Adrenal gland (tissue), 12 donors: Measurements from ENCODE around the gene LYRM4. TPM values are rescaled to one million over a fixed set of nuclear protein-coding genes. Genes with fewer than 3 reads are reported as not detected.

Experiments
- DNase-seq, 7 donors: peaks; one replicate each; pipeline ENCODE4 v3.0.0-alpha.2; 2019 to 2020
- H3K27ac ChIP-seq, 5 donors: fragments of 200-600 bp; sonication (generic) in 4 of 5; 1 replicate in 3 of 5; 2 replicates in 2 of 5; pipeline versions ENCODE4 v1.5.1 to v1.8.0; 2016 to 2020; ENCODE audit warnings: mild to moderate bottlenecking in 1 of 5
- H3K27me3 ChIP-seq: fragments of 200-600 bp; 2 replicates; pipeline ENCODE4 v1.8.0; 2021
- H3K36me3 ChIP-seq, 2 donors: fragments of 200-600 bp; replicated peaks in 1 of 2; 1 replicate in 1 of 2; 2 replicates in 1 of 2; pipeline versions ENCODE4 v1.5.1 to v1.8.0; 2018 to 2022
- H3K4me1 ChIP-seq, 2 donors: fragments of 200-600 bp; replicated peaks in 1 of 2; 1 replicate in 1 of 2; 2 replicates in 1 of 2; pipeline versions ENCODE4 v1.5.1 to v1.8.0; 2018 to 2021
- H3K4me3 ChIP-seq, 4 donors: fragments of 200-600 bp; sonication (generic) in 3 of 4; one replicate each; pipeline ENCODE4 v1.5.1; 2016 to 2018
- H3K9me3 ChIP-seq, 3 donors: fragments of 200-600 bp; sonication (generic) in 1 of 3; replicated peaks in 1 of 3; 1 replicate in 2 of 3; 2 replicates in 1 of 3; pipeline versions ENCODE4 v1.5.1 to v1.8.0; 2016 to 2021
- POLR2A ChIP-seq, 2 donors: fragments of 450-650 bp; IDR thresholded peaks; one replicate each; pipeline ENCODE4 v1.6.1; 2017; ENCODE audit warnings: antibody characterized with exemption in 2 of 2, mild to moderate bottlenecking in 2 of 2, moderate library complexity in 1 of 2
- WGBS, 4 donors: extraction: QIAGEN DNeasy Blood & Tissue Kit in 2 of 4; methylation state at CpG; one replicate each; pipeline versions ENCODE4 v1.1.5 to v1.1.7; 2013 to 2017; 5-methylcytosine and 5-hydroxymethylcytosine counted together
- intact Hi-C, 2 donors: fragments of 100-400 bp; cut with DNase I; formaldehyde crosslinking; loops; one replicate each; pipeline versions ENCODE4 v1.14.1 to v1.15.0; 2022 to 2023
- polyA plus RNA-seq, 3 donors: library from polyadenylated mRNA; stranded (reverse); fragments of 200-250 nt in 2 of 3; fragments of 350-450 nt in 1 of 3; fragmentation: Illumina TruSeq in 1 of 3; extraction: RNeasy Lipid Tissue Mini Kit (QIAGEN cat#74804) in 1 of 3; gene quantifications; one replicate each; pipeline ENCODE4 v1.2.3, GENCODE V29; 2013 to 2014
- total RNA-seq, 9 donors: library from RNA; depleted of rRNA in 4 of 9; stranded (reverse); fragments of >200 nt in 4 of 9; fragments of 120-200 nt in 1 of 9; fragmentation: NEBNext Ultra II Directional in 1 of 9; extraction: Animal tissue kit (Norgen Biotek cat#: 25700) in 1 of 9; gene quantifications; one replicate each; pipeline versions ENCODE4 v1.1.0 to v1.2.4, GENCODE V29; 2013 to 2023
- TF ChIP-seq, protein P1 (sequence below), 6 experiments: fragments of 450-650 bp in 4 of 6; fragments of 200-600 bp in 2 of 6; sonication (generic) in 1 of 6; IDR thresholded peaks; 1 replicate in 5 of 6; 2 replicates in 1 of 6; pipeline versions ENCODE4 v1.5.1 to v1.8.0; 2016 to 2021; ENCODE audit warnings: antibody characterized with exemption in 6 of 6, mild to moderate bottlenecking in 2 of 6, moderate library complexity in 1 of 6
- donor health status: healthy with polysubstance abuse.
- donor health status: Bipolar disorder and iron deficiency.
- donor health status: DM: yes; HTN: yes; CAD: no.
- donor health status: DM: no; HTN: no; CAD: no.
- donor health status: DM: no; HTN: no; CAD: no.
- donor health status: DM: yes; HTN: yes; CAD: no.

LYRM4 gene
- total and polyA plus RNA-seq, 12 donors = 16.1 to 65.1 (median 29.9) TPM

GRCh38 chr6:5302220-5302946 lies 41.6 kb upstream of the LYRM4 start:
- Histone ChIP-seq H3K27ac (no peak overlapping the region), H3K4me3 (no peak overlapping the region), H3K27me3 (no peaks in the 10 kb centered on the region), H3K4me1 (no peaks in the 10 kb centered on the region), H3K9me3 (no peaks in the 10 kb centered on the region), H3K36me3 (no peaks in the 10 kb centered on the region)
- intact Hi-C loops = loop anchor here in 1 of 2 donors (10.0 kb wide), 1 partner anchor 88 kb away; no protein-coding TSS in a partner anchor
- DNase-seq = no peak
- WGBS, 4 donors = 69 to 85% (median 72%) methylated on average over 10 of the region's 10 CpGs
- no peak for TF ChIP-seq POLR2A (IDR thresholded peaks at IDR 0.05)
- TF ChIP-seq, protein P1, sequence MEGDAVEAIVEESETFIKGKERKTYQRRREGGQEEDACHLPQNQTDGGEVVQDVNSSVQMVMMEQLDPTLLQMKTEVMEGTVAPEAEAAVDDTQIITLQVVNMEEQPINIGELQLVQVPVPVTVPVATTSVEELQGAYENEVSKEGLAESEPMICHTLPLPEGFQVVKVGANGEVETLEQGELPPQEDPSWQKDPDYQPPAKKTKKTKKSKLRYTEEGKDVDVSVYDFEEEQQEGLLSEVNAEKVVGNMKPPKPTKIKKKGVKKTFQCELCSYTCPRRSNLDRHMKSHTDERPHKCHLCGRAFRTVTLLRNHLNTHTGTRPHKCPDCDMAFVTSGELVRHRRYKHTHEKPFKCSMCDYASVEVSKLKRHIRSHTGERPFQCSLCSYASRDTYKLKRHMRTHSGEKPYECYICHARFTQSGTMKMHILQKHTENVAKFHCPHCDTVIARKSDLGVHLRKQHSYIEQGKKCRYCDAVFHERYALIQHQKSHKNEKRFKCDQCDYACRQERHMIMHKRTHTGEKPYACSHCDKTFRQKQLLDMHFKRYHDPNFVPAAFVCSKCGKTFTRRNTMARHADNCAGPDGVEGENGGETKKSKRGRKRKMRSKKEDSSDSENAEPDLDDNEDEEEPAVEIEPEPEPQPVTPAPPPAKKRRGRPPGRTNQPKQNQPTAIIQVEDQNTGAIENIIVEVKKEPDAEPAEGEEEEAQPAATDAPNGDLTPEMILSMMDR (IDR thresholded peaks at IDR 0.05) = no peak

GRCh38 chr6:5300206-5300764 lies 39.5 kb upstream of the LYRM4 start:
- 62 to 80% (median 70%) methylated on average over 1 of the region's 1 CpG for WGBS, 4 donors

GRCh38 chr6:5295623-5296022 lies 34.9 kb upstream of the LYRM4 start:
- intact Hi-C loops = no loop called here
- no peaks in the 10 kb centered on the region for H3K4me1 ChIP-seq

More at GRCh38 chr6:5300206-5300764, 39.5 kb upstream of the LYRM4 start:
- H3K4me1 ChIP-seq = no peaks in the 10 kb centered on the region
- no peaks in the 10 kb centered on the region for H3K36me3 ChIP-seq
- H3K4me3 ChIP-seq = no peak overlapping the region
- H3K27me3 ChIP-seq = no peaks in the 10 kb centered on the region
- no peak overlapping the region for H3K27ac ChIP-seq
- intact Hi-C loops = loop anchor here in 1 of 2 donors (10.0 kb wide), 1 partner anchor 85 kb away; no protein-coding TSS in a partner anchor
- no peaks in the 10 kb centered on the region for H3K9me3 ChIP-seq
- no peak for DNase-seq
- TF ChIP-seq POLR2A (IDR thresholded peaks at IDR 0.05) = no peak
- TF ChIP-seq, protein P1 (IDR thresholded peaks at IDR 0.05) = no peak

More at GRCh38 chr6:5295623-5296022, 34.9 kb upstream of the LYRM4 start:
- no peak overlapping the region for H3K27ac ChIP-seq
- TF ChIP-seq POLR2A (IDR thresholded peaks at IDR 0.05) = no peak
- TF ChIP-seq, protein P1 (IDR thresholded peaks at IDR 0.05) = no peak
- H3K27me3 ChIP-seq = no peaks in the 10 kb centered on the region
- no peaks in the 10 kb centered on the region for H3K9me3 ChIP-seq
- no peak for DNase-seq
- WGBS, 4 donors = 89% methylated on average over 7 of the region's 7 CpGs
- no peaks in the 10 kb centered on the region for H3K36me3 ChIP-seq
- no peak overlapping the region for H3K4me3 ChIP-seq
